SK-N-SH (cell line): ENCODE data around the gene RCHY1. TPM values are rescaled to one million over a fixed set of nuclear protein-coding genes. Genes with fewer than 3 reads are reported as not detected.

Experiments
- CTCF ChIA-PET: fragments of 300-600, 350-600 bp; formaldehyde crosslinking; extraction: SDS; loops from one replicate; lab custom pipeline; 2021; lab: Yijun Ruan, JAX
- POLR2A ChIA-PET: fragments of 350-600 bp; sonication (Branson Sonifier 250); formaldehyde crosslinking; extraction: SDS; loops from one replicate; lab custom pipeline; 2020; ENCODE audit warnings: antibody characterized with exemption, inconsistent platforms; lab: Yijun Ruan, JAX
- DNase-seq: peaks from one replicate; pipeline ENCODE4 v3.0.0; 2012
- H2AFZ ChIP-seq: fragments of 200-600 bp; sonication (generic); 2 replicates; pipeline ENCODE4 v1.8.1; 2016; ENCODE audit warnings: antibody characterized with exemption, mild to moderate bottlenecking, low read depth
- H3F3A ChIP-seq: fragments of 200-600 bp; sonication (generic); replicated peaks from 2 replicates; pipeline ENCODE3; 2016; ENCODE audit warnings: antibody characterized with exemption, mild to moderate bottlenecking; ENCODE audit not compliant: insufficient read depth
- H3K27ac ChIP-seq, 2 experiments: fragments of 200-500 bp in 1 of 2; fragments of 200-600 bp in 1 of 2; sonication (Bioruptor generic) in 1 of 2; sonication (generic), shearing (Covaris generic) in 1 of 2; 2 replicates each; pipeline versions ENCODE4 v1.5.1 to v1.6.1; 2014 to 2016; ENCODE audit warnings: low read depth in 2 of 2, inconsistent platforms in 1 of 2, low read length in 1 of 2, mild to moderate bottlenecking in 1 of 2, mixed read lengths in 1 of 2
- H3K27me3 ChIP-seq: fragments of 200-600 bp; sonication (generic), shearing (Covaris generic); 2 replicates; pipeline ENCODE4 v1.6.1; 2016; ENCODE audit warnings: mixed run types; ENCODE audit not compliant: insufficient read depth
- H3K36me3 ChIP-seq, 2 experiments: fragments of 200-500 bp in 1 of 2; fragments of 200-600 bp in 1 of 2; sonication (Bioruptor generic) in 1 of 2; sonication (generic) in 1 of 2; replicated peaks in 1 of 2; 2 replicates each; pipeline versions ENCODE3 to v1.5.1; 2014 to 2016; ENCODE audit warnings: low read length in 1 of 2, mild to moderate bottlenecking in 1 of 2; ENCODE audit not compliant: insufficient read depth in 2 of 2, control insufficient read depth in 1 of 2
- H3K4me1 ChIP-seq, 2 experiments: fragments of 200-500 bp in 1 of 2; fragments of 200-600 bp in 1 of 2; sonication (Bioruptor generic) in 1 of 2; sonication (generic), shearing (Covaris generic) in 1 of 2; 2 replicates each; pipeline versions ENCODE4 v1.5.1 to v1.6.1; 2014 to 2016; ENCODE audit warnings: low read depth in 1 of 2, low read length in 1 of 2, mixed run types in 1 of 2; ENCODE audit not compliant: insufficient read depth in 2 of 2, control insufficient read depth in 1 of 2
- H3K4me2 ChIP-seq: fragments of 200-600 bp; sonication (generic), shearing (Covaris generic); 2 replicates; pipeline ENCODE4 v1.6.1; 2017; ENCODE audit warnings: mixed run types
- H3K4me3 ChIP-seq, 2 experiments: fragments of 200-500 bp in 1 of 2; fragments of 200-600 bp in 1 of 2; sonication (Bioruptor generic) in 1 of 2; sonication (generic), shearing (Covaris generic) in 1 of 2; 2 replicates each; pipeline versions ENCODE4 v1.5.1 to v1.8.1; 2014 to 2016; ENCODE audit warnings: low read depth in 2 of 2, inconsistent platforms in 1 of 2, low read length in 1 of 2, mild to moderate bottlenecking in 1 of 2, mixed read lengths in 1 of 2, moderate library complexity in 1 of 2
- H3K79me2 ChIP-seq: fragments of 200-600 bp; sonication (generic); 2 replicates; pipeline ENCODE4 v1.8.1; 2017; ENCODE audit warnings: mild to moderate bottlenecking; ENCODE audit not compliant: insufficient read depth
- H3K9ac ChIP-seq: fragments of 200-600 bp; sonication (generic); 2 replicates; pipeline ENCODE4 v1.6.1; 2017; ENCODE audit warnings: mixed run types
- H3K9me2 ChIP-seq: fragments of 200-600 bp; sonication (generic); 2 replicates; pipeline ENCODE4 v1.6.1; 2017; ENCODE audit warnings: mixed run types
- H3K9me3 ChIP-seq: fragments of 200-600 bp; sonication (generic); 2 replicates; pipeline ENCODE4 v1.6.1; 2017; ENCODE audit warnings: mixed run types, mild to moderate bottlenecking, moderate library complexity
- H4K20me1 ChIP-seq: fragments of 200-600 bp; sonication (generic); 2 replicates; pipeline ENCODE4 v1.6.1; 2017; ENCODE audit warnings: mild to moderate bottlenecking, mixed run types; ENCODE audit not compliant: insufficient read depth
- ELF1 ChIP-seq: IDR thresholded peaks from 2 replicates; pipeline ENCODE4 v1.4.0; 2012
- EP300 ChIP-seq, 2 experiments: IDR thresholded peaks; 2 replicates each; pipeline versions ENCODE4 v1.4.0 to v1.6.1; 2012; ENCODE audit warnings: borderline replicate concordance in 1 of 2, low read depth in 1 of 2, low read length in 1 of 2
- FOSL2 ChIP-seq: IDR thresholded peaks from 2 replicates; pipeline ENCODE4 v1.4.0; 2012; ENCODE audit warnings: low read depth, mild to moderate bottlenecking, moderate library complexity, borderline replicate concordance
- FOXJ3 ChIP-seq: sonication (generic); formaldehyde crosslinking; IDR thresholded peaks from 2 replicates; pipeline ENCODE4 v1.5.1; 2020; ENCODE audit warnings: mild to moderate bottlenecking, missing genetic modification reagents
- MEF2A ChIP-seq: IDR thresholded peaks from 2 replicates; pipeline ENCODE4 v1.4.0; 2012; ENCODE audit warnings: low read depth, borderline replicate concordance
- NFIC ChIP-seq: IDR thresholded peaks from 2 replicates; pipeline ENCODE4 v1.4.0; 2012; ENCODE audit warnings: borderline replicate concordance
- RAD21 ChIP-seq: IDR thresholded peaks from 2 replicates; pipeline ENCODE4 v1.6.1; 2012; ENCODE audit warnings: mild to moderate bottlenecking, low read length
- RCOR1 ChIP-seq: fragments of 150-350 bp; IDR thresholded peaks from 2 replicates; pipeline ENCODE4 v1.6.1; 2017; ENCODE audit warnings: antibody characterized with exemption, low read length
- RFX5 ChIP-seq: IDR thresholded peaks from 2 replicates; pipeline ENCODE4 v1.6.1; 2012; ENCODE audit warnings: mild to moderate bottlenecking, improper control_type of control experiment, low read length
- RXRA ChIP-seq: IDR thresholded peaks from 2 replicates; pipeline ENCODE4 v1.4.0; 2012; ENCODE audit warnings: low read depth, mild to moderate bottlenecking, borderline replicate concordance
- TCF12 ChIP-seq: IDR thresholded peaks from 2 replicates; pipeline ENCODE4 v1.4.0; 2012
- TEAD4 ChIP-seq: IDR thresholded peaks from 2 replicates; pipeline ENCODE4 v1.4.0; 2012; ENCODE audit warnings: mild to moderate bottlenecking, borderline replicate concordance; ENCODE audit not compliant: insufficient read depth
- YY1 ChIP-seq: IDR thresholded peaks from 2 replicates; pipeline ENCODE4 v1.4.0; 2012; ENCODE audit warnings: low read depth, mild to moderate bottlenecking
- WGBS: methylation state at CpG from one replicate; pipeline ENCODE4 v1.1.6; 2017; ENCODE audit warnings: low lambda C conversion rate; 5-methylcytosine and 5-hydroxymethylcytosine counted together
- polyA plus RNA-seq, 3 experiments: library from polyadenylated mRNA; depleted of rRNA; stranded (reverse); fragments of >200 nt; gene quantifications; 2 replicates each; pipeline ENCODE4 v1.2.3, GENCODE V29; 2012
- TF ChIP-seq, protein P1 (sequence below): fragments of 150-350 bp; IDR thresholded peaks from 2 replicates; pipeline ENCODE4 v1.6.1; 2016; ENCODE audit warnings: mild to moderate bottlenecking, low read depth, low read length
- TF ChIP-seq, protein P2 (sequence below): IDR thresholded peaks from 2 replicates; pipeline ENCODE4 v1.6.1; 2012; ENCODE audit warnings: mild to moderate bottlenecking, low read depth, low read length, moderate library complexity
- TF ChIP-seq, protein P3 (sequence below): IDR thresholded peaks from 2 replicates; pipeline ENCODE4 v1.4.0; 2012; ENCODE audit warnings: low read depth, borderline replicate concordance
- TF ChIP-seq, protein P4 (sequence below): IDR thresholded peaks from 2 replicates; pipeline ENCODE4; 2012
- TF ChIP-seq, protein P5 (sequence below): fragments of 150-350 bp; IDR thresholded peaks from 2 replicates; pipeline ENCODE4 v1.6.1; 2017; ENCODE audit warnings: antibody characterized with exemption, low read length, low read depth, borderline replicate concordance

The RCHY1 gene
- polyA plus RNA-seq, 1 of the 3 experiments (the other 2 are of a cell fraction), result 17.4 TPM

DNA sequence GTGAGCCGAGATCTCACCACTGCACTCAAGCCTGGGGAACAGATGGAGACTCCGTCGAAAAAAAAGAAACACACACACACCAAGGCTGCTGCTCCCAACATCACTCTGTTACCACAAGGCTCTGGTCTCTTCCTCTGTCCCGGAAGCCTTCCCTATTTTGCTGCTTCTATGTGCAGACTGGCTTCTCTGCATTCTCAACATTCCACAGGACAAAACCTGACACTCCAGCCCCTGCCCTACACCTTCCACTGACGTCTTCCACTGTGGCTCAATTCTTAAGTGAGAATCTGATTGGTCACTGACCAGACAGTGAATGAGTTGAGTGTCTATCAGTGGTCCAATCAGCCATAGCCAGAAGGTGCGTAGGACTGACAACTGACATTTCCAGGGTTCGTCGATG is 47.6 kb upstream of the RCHY1 start:
- H3K4me1 ChIP-seq, result no peaks in the 10 kb centered on the region
- DNase-seq, result no peak
- no peak overlapping the region for H3K4me2 ChIP-seq
- peaks cover 4% of the 10 kb centered on the region; the same call in 1 of the 2 replicates for H3K27me3 ChIP-seq
- no peak overlapping the region for H2AFZ ChIP-seq
- no peaks in the 10 kb centered on the region for H3K79me2 ChIP-seq
- CTCF ChIA-PET, result no interaction called here
- H3K9me3 ChIP-seq, result no peaks in the 10 kb centered on the region
- POLR2A ChIA-PET, result no interaction called here
- no peak overlapping the region for H3K4me3 ChIP-seq
- no peaks in the 10 kb centered on the region for H3F3A ChIP-seq
- TF ChIP-seq FOSL2 (no peak), ELF1 (no peak), RFX5 (no peak), TEAD4 (no peak), NFIC (no peak), RXRA (no peak), MEF2A (no peak), EP300 (IDR thresholded peaks at IDR 0.05; ENCODE audit: borderline replicate concordance in 1 of 2, low read depth in 1 of 2, low read length in 1 of 2) (no peak), TCF12 (no peak), YY1 (no peak), FOXJ3 (CRISPR knock-in tag) (no peak), RCOR1 (no peak), RAD21 (no peak)
- TF ChIP-seq, protein P1, sequence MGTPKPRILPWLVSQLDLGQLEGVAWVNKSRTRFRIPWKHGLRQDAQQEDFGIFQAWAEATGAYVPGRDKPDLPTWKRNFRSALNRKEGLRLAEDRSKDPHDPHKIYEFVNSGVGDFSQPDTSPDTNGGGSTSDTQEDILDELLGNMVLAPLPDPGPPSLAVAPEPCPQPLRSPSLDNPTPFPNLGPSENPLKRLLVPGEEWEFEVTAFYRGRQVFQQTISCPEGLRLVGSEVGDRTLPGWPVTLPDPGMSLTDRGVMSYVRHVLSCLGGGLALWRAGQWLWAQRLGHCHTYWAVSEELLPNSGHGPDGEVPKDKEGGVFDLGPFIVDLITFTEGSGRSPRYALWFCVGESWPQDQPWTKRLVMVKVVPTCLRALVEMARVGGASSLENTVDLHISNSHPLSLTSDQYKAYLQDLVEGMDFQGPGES, result no peak
- TF ChIP-seq, protein P2, sequence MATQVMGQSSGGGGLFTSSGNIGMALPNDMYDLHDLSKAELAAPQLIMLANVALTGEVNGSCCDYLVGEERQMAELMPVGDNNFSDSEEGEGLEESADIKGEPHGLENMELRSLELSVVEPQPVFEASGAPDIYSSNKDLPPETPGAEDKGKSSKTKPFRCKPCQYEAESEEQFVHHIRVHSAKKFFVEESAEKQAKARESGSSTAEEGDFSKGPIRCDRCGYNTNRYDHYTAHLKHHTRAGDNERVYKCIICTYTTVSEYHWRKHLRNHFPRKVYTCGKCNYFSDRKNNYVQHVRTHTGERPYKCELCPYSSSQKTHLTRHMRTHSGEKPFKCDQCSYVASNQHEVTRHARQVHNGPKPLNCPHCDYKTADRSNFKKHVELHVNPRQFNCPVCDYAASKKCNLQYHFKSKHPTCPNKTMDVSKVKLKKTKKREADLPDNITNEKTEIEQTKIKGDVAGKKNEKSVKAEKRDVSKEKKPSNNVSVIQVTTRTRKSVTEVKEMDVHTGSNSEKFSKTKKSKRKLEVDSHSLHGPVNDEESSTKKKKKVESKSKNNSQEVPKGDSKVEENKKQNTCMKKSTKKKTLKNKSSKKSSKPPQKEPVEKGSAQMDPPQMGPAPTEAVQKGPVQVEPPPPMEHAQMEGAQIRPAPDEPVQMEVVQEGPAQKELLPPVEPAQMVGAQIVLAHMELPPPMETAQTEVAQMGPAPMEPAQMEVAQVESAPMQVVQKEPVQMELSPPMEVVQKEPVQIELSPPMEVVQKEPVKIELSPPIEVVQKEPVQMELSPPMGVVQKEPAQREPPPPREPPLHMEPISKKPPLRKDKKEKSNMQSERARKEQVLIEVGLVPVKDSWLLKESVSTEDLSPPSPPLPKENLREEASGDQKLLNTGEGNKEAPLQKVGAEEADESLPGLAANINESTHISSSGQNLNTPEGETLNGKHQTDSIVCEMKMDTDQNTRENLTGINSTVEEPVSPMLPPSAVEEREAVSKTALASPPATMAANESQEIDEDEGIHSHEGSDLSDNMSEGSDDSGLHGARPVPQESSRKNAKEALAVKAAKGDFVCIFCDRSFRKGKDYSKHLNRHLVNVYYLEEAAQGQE, result no peak
- TF ChIP-seq, protein P3, sequence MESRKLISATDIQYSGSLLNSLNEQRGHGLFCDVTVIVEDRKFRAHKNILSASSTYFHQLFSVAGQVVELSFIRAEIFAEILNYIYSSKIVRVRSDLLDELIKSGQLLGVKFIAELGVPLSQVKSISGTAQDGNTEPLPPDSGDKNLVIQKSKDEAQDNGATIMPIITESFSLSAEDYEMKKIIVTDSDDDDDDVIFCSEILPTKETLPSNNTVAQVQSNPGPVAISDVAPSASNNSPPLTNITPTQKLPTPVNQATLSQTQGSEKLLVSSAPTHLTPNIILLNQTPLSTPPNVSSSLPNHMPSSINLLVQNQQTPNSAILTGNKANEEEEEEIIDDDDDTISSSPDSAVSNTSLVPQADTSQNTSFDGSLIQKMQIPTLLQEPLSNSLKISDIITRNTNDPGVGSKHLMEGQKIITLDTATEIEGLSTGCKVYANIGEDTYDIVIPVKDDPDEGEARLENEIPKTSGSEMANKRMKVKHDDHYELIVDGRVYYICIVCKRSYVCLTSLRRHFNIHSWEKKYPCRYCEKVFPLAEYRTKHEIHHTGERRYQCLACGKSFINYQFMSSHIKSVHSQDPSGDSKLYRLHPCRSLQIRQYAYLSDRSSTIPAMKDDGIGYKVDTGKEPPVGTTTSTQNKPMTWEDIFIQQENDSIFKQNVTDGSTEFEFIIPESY, result no peak
- TF ChIP-seq, protein P4, sequence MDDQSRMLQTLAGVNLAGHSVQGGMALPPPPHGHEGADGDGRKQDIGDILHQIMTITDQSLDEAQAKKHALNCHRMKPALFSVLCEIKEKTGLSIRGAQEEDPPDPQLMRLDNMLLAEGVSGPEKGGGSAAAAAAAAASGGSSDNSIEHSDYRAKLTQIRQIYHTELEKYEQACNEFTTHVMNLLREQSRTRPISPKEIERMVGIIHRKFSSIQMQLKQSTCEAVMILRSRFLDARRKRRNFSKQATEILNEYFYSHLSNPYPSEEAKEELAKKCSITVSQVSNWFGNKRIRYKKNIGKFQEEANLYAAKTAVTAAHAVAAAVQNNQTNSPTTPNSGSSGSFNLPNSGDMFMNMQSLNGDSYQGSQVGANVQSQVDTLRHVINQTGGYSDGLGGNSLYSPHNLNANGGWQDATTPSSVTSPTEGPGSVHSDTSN, result no peak
- TF ChIP-seq, protein P5, sequence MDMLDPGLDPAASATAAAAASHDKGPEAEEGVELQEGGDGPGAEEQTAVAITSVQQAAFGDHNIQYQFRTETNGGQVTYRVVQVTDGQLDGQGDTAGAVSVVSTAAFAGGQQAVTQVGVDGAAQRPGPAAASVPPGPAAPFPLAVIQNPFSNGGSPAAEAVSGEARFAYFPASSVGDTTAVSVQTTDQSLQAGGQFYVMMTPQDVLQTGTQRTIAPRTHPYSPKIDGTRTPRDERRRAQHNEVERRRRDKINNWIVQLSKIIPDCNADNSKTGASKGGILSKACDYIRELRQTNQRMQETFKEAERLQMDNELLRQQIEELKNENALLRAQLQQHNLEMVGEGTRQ, result no peak
- no peak overlapping the region for H3K27ac ChIP-seq
- H4K20me1 ChIP-seq, result no peaks in the 10 kb centered on the region
- no peaks in the 10 kb centered on the region for H3K36me3 ChIP-seq
- H3K9me2 ChIP-seq, result no peaks in the 10 kb centered on the region
- WGBS, result 78% methylated on average over 8 of the region's 8 CpGs
- no peak overlapping the region for H3K9ac ChIP-seq
